NOMO-1 treated with dmso at 0.1 percent for 144 hours (cell line): Measurements from ENCODE around the gene SLC25A29.
"Not testable (repeated sequence)": the region's sequence is repeated elsewhere in the genome, so short reads cannot be mapped to it uniquely, and the experiment has no call there.

Experiments
- DNase-seq: peaks from one replicate; lab custom pipeline; 2025; ENCODE audit not compliant: unreplicated experiment; lab: John Stamatoyannopoulos, UW

SLC25A29 gene

GRCh38 chr14:100283984-100284881 lies 22.0 kb downstream of the SLC25A29 start:
- DNase-seq, result no peak

- DNase-seq, result not testable (repeated sequence)
Observed at GRCh38 chr14:100283436-100283835, 22.8 kb downstream of the SLC25A29 start.

GRCh38 chr14:100282766-100283419 lies 23.4 kb downstream of the SLC25A29 start:
- DNase-seq, result no peak

- DNase-seq, result no peak
Observed at GRCh38 chr14:100282083-100282350, 24.2 kb downstream of the SLC25A29 start.

- DNase-seq, result no peak
Observed at GRCh38 chr14:100281286-100282082, 24.8 kb downstream of the SLC25A29 start.

- DNase-seq, result no peak
Observed at GRCh38 chr14:100279563-100279962, 26.7 kb downstream of the SLC25A29 start.

GRCh38 chr14:100279133-100279532 lies 27.1 kb downstream of the SLC25A29 start:
- no peak for DNase-seq

- peak; percentile 22 for DNase-seq
Observed at GRCh38 chr14:100278702-100279101, 27.5 kb downstream of the SLC25A29 start.

GRCh38 chr14:100275214-100275613 lies 31.0 kb downstream of the SLC25A29 start:
- DNase-seq, result no peak

GRCh38 chr14:100274250-100274649 lies 32.0 kb downstream of the SLC25A29 start:
- DNase-seq, result no peak

- DNase-seq, result no peak
Observed at GRCh38 chr14:100271247-100271939, 34.9 kb downstream of the SLC25A29 start.

GRCh38 chr14:100268591-100269207 lies 37.5 kb downstream of the SLC25A29 start:
- DNase-seq, result no peak

GRCh38 chr14:100267990-100268389 lies 38.3 kb downstream of the SLC25A29 start:
- DNase-seq, result no peak

GRCh38 chr14:100263141-100263540 lies 43.1 kb downstream of the SLC25A29 start:
- no peak for DNase-seq

- DNase-seq, result no peak
Observed at GRCh38 chr14:100262545-100262944, 43.7 kb downstream of the SLC25A29 start.

- no peak for DNase-seq
Observed at GRCh38 chr14:100261621-100262020, 44.6 kb downstream of the SLC25A29 start.

- DNase-seq, result no peak
Observed at GRCh38 chr14:100256339-100256895, 49.8 kb downstream of the SLC25A29 start.

GRCh38 chr14:100252684-100253083 lies 53.6 kb downstream of the SLC25A29 start:
- DNase-seq, result no peak

GRCh38 chr14:100250732-100251465 lies 55.3 kb downstream of the SLC25A29 start:
- DNase-seq, result no peak
